Measurements from ENCODE around the gene UBE3C.

DNA sequence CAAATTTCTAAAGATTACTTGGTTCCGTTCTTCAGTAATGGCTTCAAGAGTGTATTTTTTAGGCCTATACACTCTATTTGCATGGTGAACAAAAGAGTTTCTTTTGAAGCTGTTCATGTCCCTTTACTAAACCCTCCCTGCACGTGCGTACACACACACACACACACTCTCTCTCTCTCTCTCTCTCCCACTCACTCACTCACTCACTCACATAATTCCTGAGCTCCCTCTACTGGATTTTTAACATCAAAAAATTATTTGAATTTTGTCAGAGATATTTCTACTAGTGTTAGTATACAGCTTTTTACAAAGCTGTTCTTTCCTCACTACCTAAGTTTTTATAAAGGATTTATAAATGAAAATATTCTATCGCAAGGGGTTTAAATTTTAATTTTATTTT is 85.9 kb downstream of the UBE3C start:
- TF ChIP-seq POLR2A (IDR thresholded peaks at IDR 0.05): no peak
- TF ChIP-seq, protein P1, sequence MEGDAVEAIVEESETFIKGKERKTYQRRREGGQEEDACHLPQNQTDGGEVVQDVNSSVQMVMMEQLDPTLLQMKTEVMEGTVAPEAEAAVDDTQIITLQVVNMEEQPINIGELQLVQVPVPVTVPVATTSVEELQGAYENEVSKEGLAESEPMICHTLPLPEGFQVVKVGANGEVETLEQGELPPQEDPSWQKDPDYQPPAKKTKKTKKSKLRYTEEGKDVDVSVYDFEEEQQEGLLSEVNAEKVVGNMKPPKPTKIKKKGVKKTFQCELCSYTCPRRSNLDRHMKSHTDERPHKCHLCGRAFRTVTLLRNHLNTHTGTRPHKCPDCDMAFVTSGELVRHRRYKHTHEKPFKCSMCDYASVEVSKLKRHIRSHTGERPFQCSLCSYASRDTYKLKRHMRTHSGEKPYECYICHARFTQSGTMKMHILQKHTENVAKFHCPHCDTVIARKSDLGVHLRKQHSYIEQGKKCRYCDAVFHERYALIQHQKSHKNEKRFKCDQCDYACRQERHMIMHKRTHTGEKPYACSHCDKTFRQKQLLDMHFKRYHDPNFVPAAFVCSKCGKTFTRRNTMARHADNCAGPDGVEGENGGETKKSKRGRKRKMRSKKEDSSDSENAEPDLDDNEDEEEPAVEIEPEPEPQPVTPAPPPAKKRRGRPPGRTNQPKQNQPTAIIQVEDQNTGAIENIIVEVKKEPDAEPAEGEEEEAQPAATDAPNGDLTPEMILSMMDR (IDR thresholded peaks at IDR 0.05): peak in 2 of 6 experiments; percentile 6 to 24
